HepG2 (cell line): ENCODE measurements around the gene NOTUM. TPM values are rescaled to one million over a fixed set of nuclear protein-coding genes. Genes with fewer than 3 reads are reported as not detected.

Source experiments
- ATF4 ChIP-seq, 2 experiments: fragments of 450-650 bp in 1 of 2; sonication (generic) in 1 of 2; formaldehyde crosslinking; IDR thresholded peaks; 2 replicates each; pipeline versions ENCODE4 v1.5.0 to v1.8.0; 2020 to 2022; ENCODE audit warnings: mild to moderate bottlenecking in 1 of 2, missing genetic modification reagents in 1 of 2
- EP300 ChIP-seq, 3 experiments: sonication (generic) in 1 of 3; formaldehyde crosslinking in 1 of 3; IDR thresholded peaks; 2 replicates each; pipeline versions ENCODE4 v1.5.1 to v1.6.1; 2011 to 2020; ENCODE audit warnings: low read depth in 2 of 3, low read length in 2 of 3, borderline replicate concordance in 1 of 3, improper control_type of control experiment in 1 of 3, mild to moderate bottlenecking in 1 of 3, missing genetic modification reagents in 1 of 3, moderate library complexity in 1 of 3
- GATAD1 ChIP-seq: IDR thresholded peaks from 2 replicates; pipeline ENCODE4 v1.6.1; 2016; ENCODE audit warnings: missing genetic modification reagents, missing compliant biosample characterization
- HBP1 ChIP-seq: IDR thresholded peaks from 2 replicates; pipeline ENCODE4 v1.6.1; 2016; ENCODE audit warnings: low read depth, control low read depth
- HDAC1 ChIP-seq: sonication (generic); formaldehyde crosslinking; IDR thresholded peaks from 2 replicates; pipeline ENCODE4 v1.5.1; 2020; ENCODE audit warnings: mild to moderate bottlenecking, missing genetic modification reagents
- HNF1A ChIP-seq, 2 experiments: sonication (generic) in 1 of 2; formaldehyde crosslinking in 1 of 2; IDR thresholded peaks; 2 replicates each; pipeline versions ENCODE4 v1.4.0 to v1.6.1; 2016 to 2020; ENCODE audit warnings: borderline replicate concordance in 1 of 2, low read depth in 1 of 2, mild to moderate bottlenecking in 1 of 2, missing genetic modification reagents in 1 of 2
- KDM2A ChIP-seq: sonication (generic); formaldehyde crosslinking; IDR thresholded peaks from 2 replicates; pipeline ENCODE4 v1.4.0; 2020; ENCODE audit warnings: low read depth, missing genetic modification reagents, borderline replicate concordance
- MAFG ChIP-seq: sonication (generic); formaldehyde crosslinking; IDR thresholded peaks from 2 replicates; pipeline ENCODE4 v1.5.1; 2020; ENCODE audit warnings: mild to moderate bottlenecking, missing genetic modification reagents
- MXD1 ChIP-seq: sonication (generic); formaldehyde crosslinking; IDR thresholded peaks from 2 replicates; pipeline ENCODE4 v1.4.0; 2020; ENCODE audit warnings: mild to moderate bottlenecking, missing genetic modification reagents
- SMARCE1 ChIP-seq: fragments of 450-650 bp; IDR thresholded peaks from 2 replicates; pipeline ENCODE4 v1.6.1; 2017; ENCODE audit warnings: borderline replicate concordance
- ZNF263 ChIP-seq: sonication (generic); formaldehyde crosslinking; IDR thresholded peaks from 2 replicates; pipeline ENCODE4 v1.4.0; 2020; ENCODE audit warnings: missing genetic modification reagents
- ZNF570 ChIP-seq: sonication (generic); formaldehyde crosslinking; IDR thresholded peaks from 2 replicates; pipeline ENCODE4 v1.4.0; 2020; ENCODE audit warnings: mild to moderate bottlenecking, missing genetic modification reagents, borderline replicate concordance
- ZNF782 ChIP-seq: sonication (generic); formaldehyde crosslinking; IDR thresholded peaks from 2 replicates; pipeline ENCODE4 v1.4.0; 2020; ENCODE audit warnings: missing genetic modification reagents, mild to moderate bottlenecking, borderline replicate concordance
- ZSCAN21 ChIP-seq: sonication (generic); formaldehyde crosslinking; IDR thresholded peaks from 2 replicates; pipeline ENCODE4 v1.8.0; 2022; ENCODE audit warnings: mild to moderate bottlenecking, missing genetic modification reagents, moderate library complexity, borderline replicate concordance
- polyA plus RNA-seq, 8 experiments: library from polyadenylated mRNA; depleted of rRNA in 3 of 8; stranded (reverse) in 7 of 8; unstranded in 1 of 8; fragments of >200 nt; fragmentation: Illumina TruSeq in 4 of 8; extraction: Trizol in 4 of 8; gene quantifications; 2 replicates each; pipeline versions ENCODE4 v1.2.1 to v1.2.3, GENCODE V29; 2011 to 2016; ENCODE audit warnings: low read depth in 4 of 8, missing spikeins in 1 of 8, mixed read lengths in 1 of 8; ENCODE audit not compliant: insufficient read depth in 1 of 8
- total RNA-seq, 5 experiments: library from RNA; depleted of rRNA; stranded (reverse); fragments of >200 nt; fragmentation: Illumina TruSeq; extraction: Trizol; gene quantifications; 2 replicates each; pipeline ENCODE4 v1.2.3, GENCODE V29; 2016; ENCODE audit warnings: low read depth in 1 of 5
- TF ChIP-seq, protein P1 (sequence below): sonication (generic); formaldehyde crosslinking; IDR thresholded peaks from 2 replicates; pipeline ENCODE4 v1.4.0; 2020; ENCODE audit warnings: missing genetic modification reagents

NOTUM gene
- total and polyA plus RNA-seq, 2 of the 13 experiments (the other 11 are each of a cell fraction or from before 2014, with no cell fraction given) = 150 to 160 TPM

DNA sequence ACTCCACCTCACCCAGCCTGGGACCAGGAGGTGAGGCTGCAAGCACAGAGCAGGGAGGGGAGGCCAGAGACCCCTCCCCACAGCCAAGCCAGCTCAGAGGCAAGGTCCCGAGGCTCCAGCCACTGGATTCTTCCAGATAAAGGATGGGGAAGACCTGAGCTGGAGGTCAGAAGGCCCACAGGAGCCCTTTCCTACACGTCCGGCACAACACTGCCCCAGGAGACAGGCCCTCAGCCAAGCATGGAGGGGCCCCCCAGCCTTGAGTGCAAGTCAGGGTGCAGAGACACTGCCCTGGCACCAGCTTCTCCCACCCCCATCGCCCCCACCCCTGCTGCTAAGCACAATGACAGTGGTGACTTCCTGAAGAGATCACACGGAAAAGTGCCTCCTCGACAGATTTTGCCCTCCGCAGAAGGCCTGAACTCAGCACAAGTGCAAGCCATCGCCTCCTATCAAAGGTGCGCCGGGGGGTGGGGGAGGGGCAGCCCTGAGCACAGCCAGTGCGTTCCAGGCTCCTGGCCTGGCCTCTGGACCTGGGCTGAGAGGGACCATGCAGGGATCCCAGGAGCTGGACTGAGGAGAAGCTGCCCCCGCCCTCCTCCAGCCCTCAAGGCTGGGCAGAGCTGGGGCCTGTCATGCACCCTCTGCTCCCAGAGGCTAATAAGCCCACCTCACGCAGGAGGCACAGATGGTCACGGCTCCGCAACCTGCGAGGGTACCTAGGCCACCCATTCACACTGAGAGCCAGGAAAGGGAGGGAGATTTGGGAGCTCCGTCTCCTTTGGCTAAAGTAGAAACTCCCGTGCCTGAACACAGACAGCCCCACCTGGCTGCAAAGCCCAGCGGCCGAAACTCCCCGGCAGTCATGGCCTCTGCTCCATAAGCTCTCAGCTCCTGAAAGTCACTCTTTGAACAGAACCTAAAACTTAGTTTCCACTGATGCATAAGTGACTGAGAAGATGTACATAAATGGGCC, 36.1 kb downstream of the NOTUM start (continued):
- TF ChIP-seq, protein P1, sequence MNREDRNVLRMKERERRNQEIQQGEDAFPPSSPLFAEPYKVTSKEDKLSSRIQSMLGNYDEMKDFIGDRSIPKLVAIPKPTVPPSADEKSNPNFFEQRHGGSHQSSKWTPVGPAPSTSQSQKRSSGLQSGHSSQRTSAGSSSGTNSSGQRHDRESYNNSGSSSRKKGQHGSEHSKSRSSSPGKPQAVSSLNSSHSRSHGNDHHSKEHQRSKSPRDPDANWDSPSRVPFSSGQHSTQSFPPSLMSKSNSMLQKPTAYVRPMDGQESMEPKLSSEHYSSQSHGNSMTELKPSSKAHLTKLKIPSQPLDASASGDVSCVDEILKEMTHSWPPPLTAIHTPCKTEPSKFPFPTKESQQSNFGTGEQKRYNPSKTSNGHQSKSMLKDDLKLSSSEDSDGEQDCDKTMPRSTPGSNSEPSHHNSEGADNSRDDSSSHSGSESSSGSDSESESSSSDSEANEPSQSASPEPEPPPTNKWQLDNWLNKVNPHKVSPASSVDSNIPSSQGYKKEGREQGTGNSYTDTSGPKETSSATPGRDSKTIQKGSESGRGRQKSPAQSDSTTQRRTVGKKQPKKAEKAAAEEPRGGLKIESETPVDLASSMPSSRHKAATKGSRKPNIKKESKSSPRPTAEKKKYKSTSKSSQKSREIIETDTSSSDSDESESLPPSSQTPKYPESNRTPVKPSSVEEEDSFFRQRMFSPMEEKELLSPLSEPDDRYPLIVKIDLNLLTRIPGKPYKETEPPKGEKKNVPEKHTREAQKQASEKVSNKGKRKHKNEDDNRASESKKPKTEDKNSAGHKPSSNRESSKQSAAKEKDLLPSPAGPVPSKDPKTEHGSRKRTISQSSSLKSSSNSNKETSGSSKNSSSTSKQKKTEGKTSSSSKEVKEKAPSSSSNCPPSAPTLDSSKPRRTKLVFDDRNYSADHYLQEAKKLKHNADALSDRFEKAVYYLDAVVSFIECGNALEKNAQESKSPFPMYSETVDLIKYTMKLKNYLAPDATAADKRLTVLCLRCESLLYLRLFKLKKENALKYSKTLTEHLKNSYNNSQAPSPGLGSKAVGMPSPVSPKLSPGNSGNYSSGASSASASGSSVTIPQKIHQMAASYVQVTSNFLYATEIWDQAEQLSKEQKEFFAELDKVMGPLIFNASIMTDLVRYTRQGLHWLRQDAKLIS (CRISPR knock-in tag) = no peak
- TF ChIP-seq ATF4 (CRISPR knock-in tag; IDR thresholded peaks at IDR 0.05) = no peak
- 0 out of 2 replicates have a peak, but pooled peaks have one; percentile 50 for TF ChIP-seq HDAC1 (CRISPR knock-in tag)
- TF ChIP-seq SMARCE1 = no peak
- TF ChIP-seq KDM2A (CRISPR knock-in tag) = peak; percentile 50; the same call in 1 of the 2 replicates
- peak; percentile 34; the same call in 1 of the 2 replicates for TF ChIP-seq GATAD1 (CRISPR knock-in tag)
- peak; percentile 79; the same call in 1 of the 2 replicates for TF ChIP-seq ZNF782 (CRISPR knock-in tag)
- TF ChIP-seq EP300 (IDR thresholded peaks at IDR 0.05; ENCODE audit: low read depth in 2 of 2, low read length in 2 of 2) = no peak
- no peak for TF ChIP-seq EP300 (CRISPR knock-in tag; IDR thresholded peaks at IDR 0.05; ENCODE audit: borderline replicate concordance)
- peak; percentile 44; the same call in 1 of the 2 replicates for TF ChIP-seq ZSCAN21 (CRISPR knock-in tag)
- TF ChIP-seq MAFG (CRISPR knock-in tag) = peak; percentile 78
- TF ChIP-seq HNF1A (IDR thresholded peaks at IDR 0.05; ENCODE audit: low read depth) = no peak
- TF ChIP-seq HNF1A (CRISPR knock-in tag; IDR thresholded peaks at IDR 0.05; ENCODE audit: borderline replicate concordance) = peak; percentile 48; the same call in 1 of the 2 replicates
- TF ChIP-seq ZNF570 (CRISPR knock-in tag) = no peak
- peak; percentile 36 for TF ChIP-seq ZNF263
- TF ChIP-seq MXD1 (CRISPR knock-in tag) = no peak
- TF ChIP-seq HBP1 = peak; percentile 74; the same call in 1 of the 2 replicates
